Ovary (tissue), 3 donors: ENCODE data around the gene CTR9.

Source experiments
- EP300 ChIP-seq: sonication (generic); formaldehyde crosslinking; IDR thresholded peaks from one replicate; pipeline ENCODE4 v1.6.1; 2017; ENCODE audit warnings: antibody characterized with exemption
- POLR2A ChIP-seq: fragments of 450-650 bp; IDR thresholded peaks from one replicate; pipeline ENCODE4 v1.6.1; 2017; ENCODE audit warnings: antibody characterized with exemption, mild to moderate bottlenecking, moderate library complexity
- TF ChIP-seq, protein P1 (sequence below), 3 donors: fragments of 450-650 bp in 2 of 3; fragments of 200-600 bp in 1 of 3; IDR thresholded peaks; one replicate each; pipeline versions ENCODE4 v1.5.1 to v1.8.0; 2016 to 2022; ENCODE audit warnings: antibody characterized with exemption in 3 of 3, mild to moderate bottlenecking in 1 of 3
- donor health status: DM: no; HTN: no; CAD: no.

GRCh38 chr11:10752061-10752460, 1.0 kb downstream of the CTR9 start:
- TF ChIP-seq, protein P1, sequence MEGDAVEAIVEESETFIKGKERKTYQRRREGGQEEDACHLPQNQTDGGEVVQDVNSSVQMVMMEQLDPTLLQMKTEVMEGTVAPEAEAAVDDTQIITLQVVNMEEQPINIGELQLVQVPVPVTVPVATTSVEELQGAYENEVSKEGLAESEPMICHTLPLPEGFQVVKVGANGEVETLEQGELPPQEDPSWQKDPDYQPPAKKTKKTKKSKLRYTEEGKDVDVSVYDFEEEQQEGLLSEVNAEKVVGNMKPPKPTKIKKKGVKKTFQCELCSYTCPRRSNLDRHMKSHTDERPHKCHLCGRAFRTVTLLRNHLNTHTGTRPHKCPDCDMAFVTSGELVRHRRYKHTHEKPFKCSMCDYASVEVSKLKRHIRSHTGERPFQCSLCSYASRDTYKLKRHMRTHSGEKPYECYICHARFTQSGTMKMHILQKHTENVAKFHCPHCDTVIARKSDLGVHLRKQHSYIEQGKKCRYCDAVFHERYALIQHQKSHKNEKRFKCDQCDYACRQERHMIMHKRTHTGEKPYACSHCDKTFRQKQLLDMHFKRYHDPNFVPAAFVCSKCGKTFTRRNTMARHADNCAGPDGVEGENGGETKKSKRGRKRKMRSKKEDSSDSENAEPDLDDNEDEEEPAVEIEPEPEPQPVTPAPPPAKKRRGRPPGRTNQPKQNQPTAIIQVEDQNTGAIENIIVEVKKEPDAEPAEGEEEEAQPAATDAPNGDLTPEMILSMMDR (IDR thresholded peaks at IDR 0.05): no peak
- TF ChIP-seq EP300 (no peak), POLR2A (no peak)
